ENCODE results near the gene DRGX. TPM values are rescaled to one million over a fixed set of nuclear protein-coding genes. Genes with fewer than 3 reads are reported as not detected.

The DRGX gene
- total RNA-seq, 2 donors from 2014 or later = not detected

DNA sequence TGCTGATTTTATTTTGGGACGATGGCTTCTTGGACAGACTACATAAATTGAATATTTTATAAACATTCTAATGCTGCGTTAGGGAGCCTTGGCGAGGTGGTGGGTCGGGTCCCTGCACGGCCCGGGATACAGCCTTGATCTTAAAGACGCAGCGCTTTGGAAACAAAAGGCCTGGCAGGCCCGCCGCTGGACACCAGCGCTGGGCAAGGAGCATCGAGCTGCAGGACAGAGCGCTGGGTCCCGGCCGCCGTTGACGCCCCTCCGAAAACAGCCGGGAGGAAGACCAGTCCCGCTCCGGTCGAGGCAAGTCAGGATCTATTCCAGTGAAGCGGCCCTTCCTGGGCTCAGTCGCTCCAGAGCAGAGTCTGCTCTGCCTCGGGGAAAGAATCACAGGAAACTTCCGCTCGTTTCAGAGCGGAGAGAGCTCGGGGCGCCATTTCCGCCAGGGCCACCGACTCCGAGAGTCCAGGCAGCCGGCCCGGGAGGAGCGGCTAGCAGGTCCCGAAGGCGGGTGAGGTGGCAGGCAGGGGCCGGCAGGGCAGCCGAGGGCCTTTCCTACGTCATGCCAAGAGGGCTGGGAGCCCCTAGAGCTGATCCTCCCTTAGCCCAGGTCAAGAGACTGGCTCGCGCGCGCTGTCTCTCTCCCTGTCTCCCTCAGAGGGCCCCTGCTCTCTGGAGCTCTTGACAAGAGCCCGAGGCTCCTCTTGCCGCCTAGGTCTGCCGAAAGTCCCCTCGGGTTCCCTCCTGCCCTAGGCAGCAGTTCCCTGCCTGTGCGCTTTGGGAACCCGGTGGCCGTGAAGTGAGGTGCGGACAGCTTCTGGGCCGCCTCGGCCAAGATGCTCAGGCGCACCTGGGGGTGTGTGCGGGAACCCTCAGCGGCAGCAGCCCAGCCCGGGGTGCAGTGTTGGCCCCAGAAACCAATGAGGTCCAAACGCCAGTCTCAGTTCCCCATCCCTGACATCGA, 1.4 kb upstream of the DRGX start:
- H3K36me3 Mint-ChIP-seq (ENCODE audit: low read depth) = no peaks in the 10 kb centered on the region

DNA sequence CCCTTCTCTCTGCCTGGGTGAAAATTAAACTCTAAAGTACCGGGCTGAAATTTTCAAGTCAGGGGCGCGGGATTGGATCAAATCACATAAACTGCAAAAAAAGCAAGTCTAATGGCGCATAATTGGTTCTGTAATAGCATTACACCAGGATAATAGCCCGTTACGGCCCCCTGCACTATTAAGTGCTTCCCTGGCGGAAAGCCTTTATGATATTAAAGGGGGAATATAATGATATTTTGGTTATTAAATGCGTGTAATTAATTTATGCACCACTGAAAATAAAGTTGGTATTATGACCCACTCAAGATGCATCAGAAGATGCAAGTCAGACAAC, 744 bp upstream of the DRGX start:
- Mint-ChIP-seq H3K27me3 (peaks cover 60% of the 10 kb centered on the region), H3K4me1 (no peaks in the 10 kb centered on the region), H3K9me3 (no peaks in the 10 kb centered on the region), H3K27ac (no peak overlapping the region), H3K36me3 (ENCODE audit: low read depth) (no peaks in the 10 kb centered on the region), H3K4me3 (no peak overlapping the region)
- no peak for ATAC-seq (replicated peaks)

More for the DNA sequence above, 1.4 kb upstream of the DRGX start:
- ATAC-seq (replicated peaks) = peak; percentile 28
- peak overlapping the region; percentile 26 for H3K4me3 Mint-ChIP-seq
- no peaks in the 10 kb centered on the region for H3K9me3 Mint-ChIP-seq
- no peak overlapping the region for H3K27ac Mint-ChIP-seq
- H3K4me1 Mint-ChIP-seq = no peaks in the 10 kb centered on the region
- peaks cover 59% of the 10 kb centered on the region for H3K27me3 Mint-ChIP-seq

DNA sequence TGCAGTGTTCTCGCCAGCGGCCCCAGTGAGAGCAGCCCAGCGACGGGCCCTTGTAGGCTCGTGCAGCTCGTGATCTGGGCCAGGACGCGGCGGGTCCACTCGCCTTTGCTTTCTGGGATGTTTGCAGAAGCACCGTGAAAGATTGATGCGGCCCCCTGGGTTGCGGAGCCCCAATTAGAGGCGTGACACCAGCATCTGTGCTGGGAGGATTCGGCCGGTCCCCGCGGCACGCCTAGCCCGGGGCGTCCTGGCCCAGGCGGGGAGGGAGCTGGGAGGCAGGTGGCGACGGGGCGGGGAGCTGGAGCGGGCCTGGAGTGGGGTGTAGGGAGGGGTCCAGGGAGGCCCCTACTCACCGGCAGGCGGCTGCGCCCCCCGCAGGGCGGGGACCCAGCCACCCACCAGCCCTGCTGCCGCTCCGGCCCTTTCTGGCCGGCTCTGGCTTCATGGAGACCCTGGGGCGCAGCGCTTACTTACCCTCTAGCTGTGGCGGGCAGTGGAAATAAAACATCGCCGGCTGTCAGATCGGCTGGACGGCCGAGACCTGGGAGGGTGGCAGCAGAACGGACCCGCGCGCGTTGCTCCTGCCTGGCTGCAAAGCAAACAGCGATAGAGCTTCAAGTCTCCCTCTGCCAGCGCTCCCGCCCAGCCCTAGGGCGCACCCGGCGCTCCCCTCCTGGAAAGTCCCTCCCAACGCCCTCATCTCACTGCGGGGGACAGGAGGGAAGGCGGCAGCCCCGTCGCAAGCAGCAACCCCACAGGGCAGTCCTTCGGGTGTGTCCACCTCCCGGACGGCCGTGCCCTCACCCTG, 752 bp downstream of the DRGX start:
- Mint-ChIP-seq H3K27ac (no peak overlapping the region), H3K27me3 (peaks cover 65% of the 10 kb centered on the region), H3K4me1 (no peaks in the 10 kb centered on the region), H3K9me3 (no peaks in the 10 kb centered on the region), H3K4me3 (no peak overlapping the region), H3K36me3 (ENCODE audit: low read depth) (no peaks in the 10 kb centered on the region)
- ATAC-seq (replicated peaks) = no peak

DNA sequence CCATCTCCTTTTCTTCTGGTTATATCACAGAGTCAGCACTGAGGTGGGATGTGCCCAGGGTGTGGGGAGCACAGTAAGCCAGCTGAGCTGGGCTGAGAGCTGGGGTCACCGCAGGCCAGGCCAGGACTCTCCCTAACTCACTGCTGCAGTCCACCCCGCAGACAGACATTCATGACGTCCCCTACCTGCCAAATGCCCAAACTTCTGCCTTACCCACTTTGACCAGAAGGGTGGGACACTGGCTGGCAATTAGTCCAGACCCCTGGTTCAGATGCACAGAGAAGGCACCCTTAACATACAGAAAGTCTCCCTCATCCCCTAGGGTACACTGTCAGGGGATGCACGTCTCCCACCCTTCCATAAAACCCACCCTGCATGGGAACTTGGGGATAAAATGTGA, 2.1 kb downstream of the DRGX start:
- Mint-ChIP-seq H3K27ac (no peak overlapping the region), H3K4me3 (no peak overlapping the region), H3K4me1 (no peaks in the 10 kb centered on the region), H3K36me3 (ENCODE audit: low read depth) (no peaks in the 10 kb centered on the region), H3K9me3 (no peaks in the 10 kb centered on the region), H3K27me3 (peaks cover 65% of the 10 kb centered on the region)
- no peak for ATAC-seq (replicated peaks)

DNA sequence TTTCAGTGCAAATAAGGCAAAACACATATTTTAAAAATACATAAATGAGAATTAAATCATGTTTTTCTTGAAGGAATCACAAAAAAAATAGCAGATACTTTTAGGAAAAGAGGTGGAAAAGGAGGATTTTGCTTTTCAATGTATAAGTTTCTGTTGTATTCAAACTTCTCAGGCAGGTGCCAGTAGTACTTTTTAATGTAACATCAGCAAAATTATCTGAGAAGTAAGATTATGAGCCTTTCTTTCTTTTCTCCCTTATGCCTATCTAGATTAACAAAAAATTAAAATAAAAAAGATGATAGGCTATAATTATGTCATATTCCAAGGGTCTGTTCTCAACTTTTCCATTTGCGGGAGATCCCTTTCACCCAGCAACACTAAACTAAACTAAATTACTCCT, 2.6 kb downstream of the DRGX start:
- no peak overlapping the region for H3K4me3 Mint-ChIP-seq
- no peaks in the 10 kb centered on the region for H3K4me1 Mint-ChIP-seq
- H3K9me3 Mint-ChIP-seq = no peaks in the 10 kb centered on the region
- H3K36me3 Mint-ChIP-seq (ENCODE audit: low read depth) = no peaks in the 10 kb centered on the region
- ATAC-seq (replicated peaks) = no peak
- H3K27ac Mint-ChIP-seq = no peak overlapping the region
- H3K27me3 Mint-ChIP-seq = peaks cover 67% of the 10 kb centered on the region

DNA sequence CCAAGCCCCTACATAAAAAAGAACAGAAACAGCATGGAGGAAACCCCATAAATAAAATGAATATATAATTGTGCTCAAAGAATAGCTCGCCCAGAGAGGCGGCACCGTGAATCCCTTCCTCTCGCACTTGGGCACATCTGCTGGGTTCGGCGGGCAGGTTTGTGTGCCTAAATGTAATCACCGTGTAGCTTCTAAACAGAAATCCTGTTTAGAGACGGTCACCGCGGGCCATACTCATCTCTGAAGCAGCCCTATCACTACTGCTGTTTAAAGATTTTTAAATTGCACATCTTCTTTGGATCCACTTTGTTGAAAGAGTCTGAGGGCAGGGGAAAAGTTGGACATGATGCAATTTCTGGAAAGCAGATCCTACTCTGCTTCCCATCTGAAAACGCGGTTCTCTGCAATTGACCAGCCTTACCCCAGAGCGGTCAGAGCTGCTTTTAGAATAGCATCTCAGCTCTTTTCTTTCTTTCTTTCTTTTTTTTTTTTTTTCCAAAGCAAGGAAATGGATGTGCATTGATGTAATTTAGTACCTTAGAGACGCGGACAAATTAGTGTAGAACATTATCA, 6.4 kb downstream of the DRGX start:
- H3K9me3 Mint-ChIP-seq = no peaks in the 10 kb centered on the region
- peaks cover 52% of the 10 kb centered on the region for H3K27me3 Mint-ChIP-seq
- no peak overlapping the region for H3K27ac Mint-ChIP-seq
- no peak overlapping the region for H3K4me3 Mint-ChIP-seq
- H3K4me1 Mint-ChIP-seq = no peaks in the 10 kb centered on the region
- H3K36me3 Mint-ChIP-seq (ENCODE audit: low read depth) = no peaks in the 10 kb centered on the region
- no peak for ATAC-seq (replicated peaks)

DNA sequence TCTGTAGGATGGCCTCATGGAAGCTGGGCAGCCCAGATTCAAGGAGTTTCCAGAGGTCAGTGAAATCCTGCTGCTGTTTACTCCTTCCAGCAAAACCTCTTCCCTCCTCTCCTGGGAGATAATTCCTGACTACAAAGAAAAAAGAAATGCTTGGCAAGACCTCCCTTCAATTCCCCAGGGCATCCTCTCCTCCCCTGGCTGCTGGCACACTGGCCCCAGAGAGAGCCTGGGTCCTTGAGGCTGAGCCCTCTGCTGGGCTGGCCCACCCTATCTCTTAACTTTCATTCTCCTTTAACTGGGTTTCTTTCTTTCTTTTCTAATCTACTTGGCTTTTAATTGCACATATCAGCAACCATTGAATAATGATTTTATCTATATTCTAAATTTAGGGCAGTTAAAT, 7.7 kb downstream of the DRGX start:
- Mint-ChIP-seq H3K4me1 (no peaks in the 10 kb centered on the region), H3K27me3 (peaks cover 43% of the 10 kb centered on the region), H3K27ac (no peak overlapping the region), H3K9me3 (no peaks in the 10 kb centered on the region), H3K36me3 (ENCODE audit: low read depth) (no peaks in the 10 kb centered on the region), H3K4me3 (no peak overlapping the region)
- no peak for ATAC-seq (replicated peaks)

DNA sequence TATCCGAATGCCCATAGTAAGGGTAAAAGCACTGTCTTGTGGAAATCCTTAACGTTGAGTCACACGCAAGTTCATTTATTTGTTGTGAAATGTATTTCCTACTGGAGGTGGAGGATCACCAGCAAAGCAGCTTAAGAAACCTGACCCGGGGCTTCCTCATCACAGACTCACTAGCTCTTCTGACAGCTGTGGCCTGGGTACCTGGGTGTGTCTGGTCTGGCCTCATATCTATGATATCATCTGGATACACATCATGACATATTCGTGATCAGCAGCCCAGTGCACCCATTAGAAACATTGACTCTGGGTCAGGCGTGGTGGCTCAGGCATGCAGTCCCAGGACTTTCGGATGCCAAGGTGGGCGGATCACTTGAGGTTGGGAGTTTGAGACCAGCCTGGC, 8.8 kb downstream of the DRGX start:
- Mint-ChIP-seq H3K36me3 (ENCODE audit: low read depth) (no peaks in the 10 kb centered on the region), H3K27ac (no peak overlapping the region), H3K9me3 (no peaks in the 10 kb centered on the region), H3K4me1 (no peaks in the 10 kb centered on the region), H3K27me3 (peaks cover 38% of the 10 kb centered on the region), H3K4me3 (no peak overlapping the region)
- ATAC-seq (replicated peaks) = no peak

DNA sequence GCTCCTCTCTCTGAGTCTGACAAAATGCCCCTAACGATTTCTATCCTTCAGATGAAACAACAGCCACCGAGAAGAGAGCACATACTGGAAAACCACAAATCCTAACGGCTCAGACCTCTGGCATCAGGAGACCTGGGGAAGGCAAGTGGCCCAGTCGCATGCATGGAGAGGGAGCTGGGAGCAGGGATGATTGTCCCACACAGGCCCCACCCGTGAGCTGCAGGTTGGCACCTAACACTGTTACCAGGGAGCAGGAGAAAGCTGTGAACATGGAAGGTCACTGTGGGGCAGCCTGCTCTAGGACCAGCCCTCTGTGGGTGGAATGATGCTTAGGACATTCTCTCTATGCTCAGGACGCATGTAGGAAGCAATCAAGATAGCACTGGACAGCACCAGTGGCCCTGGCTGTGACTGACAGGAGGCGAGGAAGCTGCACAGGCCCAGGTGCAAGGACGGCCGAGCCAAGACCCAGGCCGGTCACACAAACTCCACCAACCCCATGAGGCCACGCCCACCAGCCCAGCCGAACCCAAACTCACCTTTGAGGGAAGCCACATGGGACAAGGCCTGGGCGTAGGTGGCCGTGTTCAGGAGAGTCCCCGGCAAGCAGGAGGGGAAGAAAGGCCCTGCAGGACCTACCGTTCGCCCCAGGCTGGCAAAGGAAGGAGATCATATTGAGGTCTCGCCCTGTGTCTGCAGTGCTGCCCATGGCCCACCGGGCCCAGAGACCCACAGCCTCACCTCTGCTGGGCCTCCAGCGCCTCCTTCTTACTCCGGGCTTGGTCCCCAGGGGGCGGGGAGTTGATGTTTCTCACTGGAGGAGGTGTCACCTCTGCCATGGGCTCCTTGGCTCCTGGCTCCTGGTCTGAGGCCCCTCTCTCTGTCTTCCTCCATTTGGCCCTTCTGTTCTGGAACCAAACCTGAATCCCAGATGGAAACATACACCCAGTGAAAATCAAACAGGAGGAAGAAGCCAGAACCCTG, 9.7 kb downstream of the DRGX start:
- H3K27ac Mint-ChIP-seq = no peak overlapping the region
- no peak overlapping the region for H3K4me3 Mint-ChIP-seq
- no peaks in the 10 kb centered on the region for H3K36me3 Mint-ChIP-seq (ENCODE audit: low read depth)
- H3K4me1 Mint-ChIP-seq = no peaks in the 10 kb centered on the region
- no peak for ATAC-seq (replicated peaks)
- no peaks in the 10 kb centered on the region for H3K9me3 Mint-ChIP-seq
- peaks cover 31% of the 10 kb centered on the region for H3K27me3 Mint-ChIP-seq

DNA sequence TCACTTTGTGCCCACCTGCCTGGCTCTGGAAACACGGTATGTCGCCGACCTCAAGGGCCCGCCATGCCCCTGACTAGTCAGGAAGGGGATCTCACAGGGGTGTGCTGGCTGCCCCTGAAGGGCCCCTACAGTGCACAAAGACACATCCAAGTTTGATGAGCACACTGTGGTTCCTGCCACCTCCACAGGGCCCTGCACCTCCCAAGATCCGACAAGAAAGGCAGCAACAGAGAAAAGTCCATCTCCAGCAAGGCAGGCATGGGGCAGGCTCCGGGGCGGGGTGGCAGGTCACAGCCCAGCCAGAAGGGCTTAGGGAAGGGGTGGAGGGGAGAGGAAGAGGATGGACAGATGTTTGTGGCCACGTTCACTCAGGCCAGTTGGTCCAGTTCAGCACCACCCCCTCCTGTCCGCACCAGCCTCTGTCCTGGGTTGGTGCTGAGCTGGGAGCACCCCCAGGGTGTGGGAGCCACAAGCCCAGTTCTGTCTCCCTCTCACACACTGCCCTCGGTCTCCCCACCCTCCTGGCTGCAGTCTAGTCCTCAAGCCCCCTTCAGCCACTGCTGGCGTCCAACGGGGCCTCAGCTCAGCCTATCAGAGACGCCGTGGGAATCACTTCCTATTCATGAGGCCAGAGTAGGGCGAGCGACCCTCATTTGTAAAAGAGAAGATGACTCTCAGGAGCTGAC, 11.5 kb downstream of the DRGX start:
- Mint-ChIP-seq H3K9me3 (no peaks in the 10 kb centered on the region), H3K36me3 (ENCODE audit: low read depth) (no peaks in the 10 kb centered on the region), H3K27me3 (peaks cover 22% of the 10 kb centered on the region), H3K4me3 (no peak overlapping the region), H3K27ac (no peak overlapping the region), H3K4me1 (no peaks in the 10 kb centered on the region)
- no peak for ATAC-seq (replicated peaks)

DNA sequence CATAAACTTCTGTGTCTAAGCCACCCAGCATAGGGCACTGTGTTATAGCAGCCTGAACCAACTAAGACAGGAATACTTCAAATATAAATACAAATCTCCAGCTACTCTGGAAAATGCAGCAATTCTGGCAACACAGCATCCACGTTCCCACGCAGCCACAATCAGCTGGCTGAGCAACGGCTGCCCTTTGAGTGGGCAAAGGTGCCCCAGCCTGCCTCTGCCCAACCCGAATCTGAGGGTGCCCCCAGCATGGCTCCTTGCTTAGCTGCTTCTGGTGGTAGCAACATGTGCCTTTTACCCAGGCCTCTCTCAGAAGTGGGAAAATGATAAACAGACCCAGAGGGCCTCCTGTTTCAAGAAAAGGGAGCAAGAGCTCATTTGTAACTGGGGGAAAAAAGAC, 12.0 kb downstream of the DRGX start:
- Mint-ChIP-seq H3K27ac (no peak overlapping the region), H3K27me3 (peaks cover 17% of the 10 kb centered on the region), H3K36me3 (ENCODE audit: low read depth) (no peaks in the 10 kb centered on the region), H3K4me3 (no peak overlapping the region), H3K9me3 (no peaks in the 10 kb centered on the region), H3K4me1 (no peaks in the 10 kb centered on the region)
- ATAC-seq (replicated peaks) = no peak

DNA sequence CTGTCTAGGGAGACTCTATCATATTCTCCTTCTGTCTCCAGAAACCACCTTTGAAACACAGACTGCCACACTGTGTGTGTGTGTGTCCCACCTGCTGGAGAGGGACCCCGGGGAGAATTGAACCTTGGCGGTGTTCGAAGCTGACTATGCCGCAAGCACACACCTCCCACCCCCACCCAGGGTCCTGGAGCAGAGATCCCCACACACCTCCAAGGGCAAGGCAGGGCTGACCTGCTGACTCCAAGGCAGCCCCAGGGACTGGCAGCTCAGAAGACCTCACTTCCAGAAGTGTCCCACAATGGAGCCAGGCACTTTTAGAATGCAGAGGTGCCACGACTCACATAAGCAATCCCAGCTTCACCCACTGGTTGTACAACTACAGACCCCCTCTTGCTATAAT, 13.1 kb downstream of the DRGX start:
- ATAC-seq (replicated peaks) = no peak
- Mint-ChIP-seq H3K4me3 (no peak overlapping the region), H3K4me1 (no peaks in the 10 kb centered on the region), H3K27me3 (peaks cover 8% of the 10 kb centered on the region), H3K36me3 (ENCODE audit: low read depth) (no peaks in the 10 kb centered on the region), H3K9me3 (no peaks in the 10 kb centered on the region), H3K27ac (no peak overlapping the region)

DNA sequence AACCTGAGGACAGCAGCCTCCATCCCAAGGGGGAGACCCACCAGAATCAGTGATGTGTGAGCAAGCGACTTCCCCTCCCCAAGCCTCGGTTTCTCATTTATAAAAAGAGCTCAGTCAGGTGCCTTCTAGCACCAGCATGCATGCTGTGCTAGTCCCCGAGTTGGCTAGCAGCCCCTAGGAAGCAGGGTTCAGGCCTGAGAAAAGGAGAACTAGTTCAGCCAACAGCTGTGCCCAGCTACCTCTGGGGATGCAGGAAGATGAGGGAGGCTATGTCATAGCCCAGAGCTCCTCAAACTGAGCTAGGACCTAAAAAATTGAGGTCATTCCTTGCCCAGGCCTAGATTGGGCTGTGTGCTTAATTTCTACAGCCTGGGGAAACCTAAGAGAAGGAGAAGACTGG, 13.7 kb downstream of the DRGX start:
- Mint-ChIP-seq H3K9me3 (no peaks in the 10 kb centered on the region), H3K4me1 (no peaks in the 10 kb centered on the region), H3K27me3 (peaks cover 8% of the 10 kb centered on the region), H3K36me3 (ENCODE audit: low read depth) (no peaks in the 10 kb centered on the region), H3K27ac (no peak overlapping the region), H3K4me3 (no peak overlapping the region)
- no peak for ATAC-seq (replicated peaks)
